Transverse colon (tissue), 3 donors: Measurements from ENCODE around the gene CST8.

Source experiments
- CTCF ChIP-seq, 5 experiments: fragments of 200-600 bp in 3 of 5; fragments of 450-650 bp in 2 of 5; sonication (generic) in 3 of 5; IDR thresholded peaks; 1 replicate in 2 of 5; 2 replicates in 3 of 5; pipeline ENCODE4 v1.5.1; 2016 to 2017; ENCODE audit warnings: antibody characterized with exemption in 5 of 5, inconsistent platforms in 3 of 5, mild to moderate bottlenecking in 2 of 5, moderate library complexity in 1 of 5
- POLR2A ChIP-seq: fragments of 450-650 bp; IDR thresholded peaks from one replicate; pipeline ENCODE4 v1.6.1; 2016; ENCODE audit warnings: antibody characterized with exemption, mild to moderate bottlenecking, moderate library complexity

GRCh38 chr20:23537030-23537429, 46.1 kb downstream of the CST8 start:
- TF ChIP-seq CTCF (IDR thresholded peaks at IDR 0.05) (no peak), POLR2A (no peak)
